ENCODE measurements around the gene TMEM179B.
"Not testable (repeated sequence)": the region's sequence is repeated elsewhere in the genome, so short reads cannot be mapped to it uniquely, and the experiment has no call there.

The TMEM179B gene, protein sequence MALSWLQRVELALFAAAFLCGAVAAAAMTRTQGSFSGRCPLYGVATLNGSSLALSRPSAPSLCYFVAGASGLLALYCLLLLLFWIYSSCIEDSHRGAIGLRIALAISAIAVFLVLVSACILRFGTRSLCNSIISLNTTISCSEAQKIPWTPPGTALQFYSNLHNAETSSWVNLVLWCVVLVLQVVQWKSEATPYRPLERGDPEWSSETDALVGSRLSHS

DNA sequence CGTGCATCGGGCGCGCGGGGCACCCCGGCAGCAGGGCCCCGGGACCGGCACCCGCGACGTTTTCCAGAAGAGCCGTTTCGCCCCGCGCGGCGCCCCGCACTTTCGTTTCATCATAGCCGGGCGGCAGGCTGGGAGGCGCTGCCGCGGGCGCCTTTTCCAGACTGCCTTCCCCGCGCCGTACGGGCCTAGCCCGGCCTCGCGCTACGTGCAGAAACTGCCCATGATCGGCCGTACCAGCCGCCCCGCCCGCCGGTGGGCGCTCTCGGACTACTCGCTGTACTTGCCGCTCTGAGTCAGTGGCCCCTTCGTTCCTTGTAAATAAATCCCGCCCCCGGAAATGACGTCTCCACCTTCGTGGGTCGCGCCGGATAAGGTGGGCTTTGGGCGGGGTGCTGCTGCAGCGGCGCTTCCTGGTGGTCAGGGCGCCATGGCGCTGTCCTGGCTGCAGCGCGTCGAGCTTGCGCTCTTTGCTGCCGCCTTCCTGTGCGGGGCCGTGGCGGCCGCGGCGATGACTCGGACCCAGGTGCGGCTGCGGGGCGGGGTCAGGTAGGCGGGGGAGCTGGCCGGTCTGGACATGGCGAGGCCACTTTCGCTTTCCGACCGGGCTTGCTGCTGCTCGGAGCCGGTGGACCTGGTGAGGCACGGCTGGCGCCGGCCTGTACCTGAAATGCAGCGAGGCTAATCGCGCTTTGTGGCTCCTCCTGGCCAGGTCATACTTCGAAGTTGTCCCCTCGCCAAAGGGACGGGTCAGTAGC is at the start of gene TMEM179B:
Gene TMEM179B (plus strand): TSS at position 398 of the 755 bp plus-strand sequence. CDS start 30 bp downstream, at position 428.
- H3K4me1 ChIP-seq (ENCODE audit: control insufficient read depth, insufficient read depth, low read length), result peaks cover 11% of the 10 kb centered on the region
- H3K27me3 ChIP-seq (ENCODE audit: control insufficient read depth, insufficient read depth, low read length), result no peaks in the 10 kb centered on the region
- peak within 1 kb of the TSS; percentile 100 for H3K4me3 ChIP-seq (ENCODE audit: low read length)
- peak within 1 kb of the TSS; percentile 99 for H3K9ac ChIP-seq (ENCODE audit: low read length)
- peak within 1 kb of the TSS; percentile 89 for H3K27ac ChIP-seq (ENCODE audit: low read depth, low read length)
- peaks cover 15% of the 10 kb centered on the region for H3K36me3 ChIP-seq (ENCODE audit: control insufficient read depth, insufficient read depth, low read length)

DNA sequence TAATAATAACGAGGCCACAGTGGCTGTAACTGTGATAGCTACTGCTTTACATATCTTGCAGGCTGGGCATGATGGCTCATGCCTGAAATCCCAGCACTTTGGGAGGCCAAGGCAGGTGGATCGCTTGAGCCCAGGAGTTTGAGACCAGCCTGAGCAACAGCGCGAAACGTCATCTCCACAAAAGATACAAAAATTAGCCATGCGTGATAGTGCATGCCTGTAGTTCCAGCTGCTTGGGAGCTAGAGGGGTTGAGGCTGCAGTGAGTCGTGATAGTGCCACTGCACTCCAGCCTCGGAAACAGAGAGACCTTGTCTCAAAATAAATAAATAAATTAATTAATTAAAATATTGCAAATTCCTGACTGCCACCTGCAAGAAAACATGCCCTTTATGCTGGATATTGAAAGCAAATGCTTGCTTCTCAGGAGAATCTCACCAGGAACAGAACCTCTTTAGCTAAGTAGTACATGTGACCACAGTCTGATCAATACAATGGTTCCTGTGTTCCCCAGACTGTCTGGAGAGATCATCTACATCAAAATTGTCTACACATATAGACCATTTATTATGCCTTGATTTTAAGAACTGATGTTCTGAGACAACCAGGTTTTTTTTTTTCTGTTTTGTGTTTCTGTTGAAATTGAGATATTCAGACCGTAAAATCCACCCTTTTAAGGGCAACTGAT is 39.6 kb upstream of the TMEM179B start:
- no peak overlapping the region for H3K4me3 ChIP-seq (ENCODE audit: low read length)
- H3K36me3 ChIP-seq (ENCODE audit: control insufficient read depth, insufficient read depth, low read length), result peaks cover 3% of the 10 kb centered on the region
- H3K27ac ChIP-seq (ENCODE audit: low read depth, low read length), result no peak overlapping the region
- H3K9ac ChIP-seq (ENCODE audit: low read length), result no peak overlapping the region
- no peaks in the 10 kb centered on the region for H3K4me1 ChIP-seq (ENCODE audit: control insufficient read depth, insufficient read depth, low read length)
- no peaks in the 10 kb centered on the region for H3K27me3 ChIP-seq (ENCODE audit: control insufficient read depth, insufficient read depth, low read length)

DNA sequence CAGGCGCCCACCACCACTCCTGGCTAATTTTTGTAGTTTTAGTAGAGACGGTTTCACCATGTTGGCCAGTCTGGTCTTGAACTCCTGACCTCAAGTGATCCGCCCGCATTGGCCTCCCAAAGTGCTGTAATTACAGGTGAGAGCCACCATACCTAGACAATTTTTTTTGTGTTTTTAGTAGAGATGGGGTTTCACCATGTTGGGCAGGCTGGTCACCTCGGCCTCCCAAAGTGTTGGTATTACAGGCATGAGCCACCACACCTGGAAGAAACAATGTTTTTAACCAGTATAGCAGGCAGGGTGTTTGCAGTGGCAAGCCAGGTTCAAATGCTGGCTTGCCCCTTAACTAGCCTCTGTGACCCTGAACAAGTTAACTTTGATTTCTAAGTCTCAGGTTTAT is 37.3 kb upstream of the TMEM179B start:
- H3K9ac ChIP-seq (ENCODE audit: low read length); H3K27me3 ChIP-seq (ENCODE audit: control insufficient read depth, insufficient read depth, low read length); H3K27ac ChIP-seq (ENCODE audit: low read depth, low read length); H3K4me3 ChIP-seq (ENCODE audit: low read length); H3K36me3 ChIP-seq (ENCODE audit: control insufficient read depth, insufficient read depth, low read length); H3K4me1 ChIP-seq (ENCODE audit: control insufficient read depth, insufficient read depth, low read length): not testable (repeated sequence)

DNA sequence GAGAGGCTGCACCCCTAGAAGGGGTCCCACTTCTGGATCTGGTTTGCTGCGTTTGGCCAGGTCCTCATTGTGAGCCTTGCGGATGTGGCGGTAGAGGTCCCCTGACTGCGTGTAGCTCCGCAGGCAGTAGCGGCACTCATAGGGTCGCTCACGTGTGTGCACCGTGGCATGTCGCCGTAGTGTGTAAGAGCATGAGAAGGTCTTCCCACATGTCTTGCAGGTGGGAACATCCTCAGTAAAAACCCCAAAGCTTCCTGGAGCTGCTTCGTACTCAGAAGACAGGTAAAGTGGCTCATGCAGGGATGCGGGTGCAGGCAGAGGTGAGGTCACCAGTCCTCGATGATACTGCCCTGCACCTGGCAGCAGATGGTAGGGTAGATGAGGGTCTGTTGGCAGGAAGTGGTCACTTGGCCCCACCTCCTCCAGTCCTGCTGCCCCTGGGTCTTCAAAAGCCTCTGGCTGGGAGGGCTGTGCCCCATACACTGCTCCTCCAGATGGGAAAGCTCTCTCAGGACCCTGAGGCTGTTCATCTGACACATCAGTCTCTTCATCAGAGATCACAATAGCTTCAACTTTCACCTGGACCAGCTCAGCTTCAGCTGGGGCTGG is 34.9 kb upstream of the TMEM179B start:
- H3K9ac ChIP-seq (ENCODE audit: low read length), result no peak overlapping the region
- peaks cover 8% of the 10 kb centered on the region for H3K4me1 ChIP-seq (ENCODE audit: control insufficient read depth, insufficient read depth, low read length)
- no peak overlapping the region for H3K4me3 ChIP-seq (ENCODE audit: low read length)
- H3K27ac ChIP-seq (ENCODE audit: low read depth, low read length), result no peak overlapping the region
- H3K27me3 ChIP-seq (ENCODE audit: control insufficient read depth, insufficient read depth, low read length), result no peaks in the 10 kb centered on the region
- H3K36me3 ChIP-seq (ENCODE audit: control insufficient read depth, insufficient read depth, low read length), result peaks cover 3% of the 10 kb centered on the region

DNA sequence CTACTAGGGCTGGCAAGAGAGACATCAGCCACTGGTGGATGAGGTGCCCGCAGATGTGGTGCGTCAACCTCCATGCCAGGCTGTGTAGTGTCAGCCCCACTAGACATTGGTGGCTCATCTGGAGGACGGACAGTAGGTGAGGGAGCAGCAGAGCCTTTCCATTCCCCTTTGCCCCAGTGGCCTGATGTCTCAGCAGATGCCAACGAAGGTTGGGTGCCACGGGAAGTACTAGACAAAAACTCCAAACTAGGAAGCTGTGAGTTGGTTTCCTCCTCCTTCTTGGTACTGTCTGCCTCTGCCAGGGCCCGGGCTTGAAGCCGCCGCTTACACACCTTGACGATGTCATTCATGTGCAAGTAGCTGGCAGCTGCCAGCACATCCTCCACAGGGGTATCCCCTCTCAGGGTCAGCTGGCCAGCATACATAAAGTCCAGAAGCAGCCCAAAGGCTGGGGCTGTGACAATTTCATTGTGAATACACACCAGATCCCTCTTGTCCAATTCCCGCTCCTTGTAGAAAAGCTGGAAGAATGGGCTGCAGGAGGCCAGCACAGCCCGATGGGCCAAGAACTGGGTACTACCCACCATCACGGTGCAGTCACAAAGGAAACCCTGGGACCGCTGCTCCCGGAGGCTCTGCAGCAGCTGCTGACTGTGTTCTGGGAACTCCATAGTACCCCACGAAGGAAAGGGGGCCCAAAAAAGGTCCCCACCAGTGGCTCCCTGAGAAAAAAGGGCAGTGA is 34.0 kb upstream of the TMEM179B start:
- Histone ChIP-seq H3K27ac (ENCODE audit: low read depth, low read length) (peak overlapping the region; percentile 95), H3K27me3 (ENCODE audit: control insufficient read depth, insufficient read depth, low read length) (no peaks in the 10 kb centered on the region), H3K4me1 (ENCODE audit: control insufficient read depth, insufficient read depth, low read length) (peaks cover 8% of the 10 kb centered on the region), H3K36me3 (ENCODE audit: control insufficient read depth, insufficient read depth, low read length) (peaks cover 3% of the 10 kb centered on the region), H3K4me3 (ENCODE audit: low read length) (peak overlapping the region; percentile 95), H3K9ac (ENCODE audit: low read length) (peak overlapping the region; percentile 73)

DNA sequence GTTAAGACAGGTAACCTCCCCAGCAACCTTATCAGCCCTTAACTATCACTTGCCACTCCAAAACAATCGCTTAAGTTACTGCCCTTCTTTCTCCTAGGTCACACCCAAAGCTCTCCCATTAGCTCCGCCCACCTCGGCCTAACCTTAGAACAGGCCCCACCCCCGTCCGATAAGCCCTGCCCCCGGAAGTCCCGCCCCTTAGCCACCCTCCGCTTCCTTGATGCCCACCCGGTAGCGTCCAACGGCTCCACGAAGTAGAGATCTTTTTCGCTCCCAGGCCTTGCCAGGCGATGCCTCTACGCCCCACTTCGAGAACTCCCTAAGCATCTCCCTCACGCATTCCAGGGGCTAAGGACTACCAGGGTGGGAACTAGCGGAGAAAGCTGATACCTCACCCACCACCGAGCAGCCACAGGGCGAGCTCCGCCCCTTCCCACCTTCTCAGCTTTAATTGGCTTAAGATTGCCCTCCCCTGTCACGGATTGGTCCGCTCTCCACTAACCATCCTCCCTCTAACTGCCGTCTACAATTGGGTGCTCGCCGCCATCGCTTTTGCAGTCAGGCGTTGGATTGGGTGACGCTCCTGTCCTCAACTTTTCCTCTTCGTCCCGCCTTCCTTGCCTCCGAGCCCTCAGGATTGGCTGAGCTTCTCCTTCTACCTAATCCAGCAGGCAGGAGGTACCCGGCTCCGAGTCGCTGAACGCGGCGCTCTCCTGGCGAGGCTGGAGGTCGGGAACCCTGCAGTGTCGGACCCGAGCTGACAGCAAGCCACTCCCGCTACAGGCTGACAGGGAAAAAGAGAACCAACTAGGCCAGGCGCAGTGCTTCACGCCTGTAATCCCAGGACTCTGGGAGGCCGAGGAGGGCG is 33.2 kb upstream of the TMEM179B start, which contains the start of gene ZBTB3:
Gene ZBTB3 (minus strand): TSS at position 425 of the 868 bp plus-strand sequence. CDS start 496 bp downstream, outside the sequence.
- no peaks in the 10 kb centered on the region for H3K27me3 ChIP-seq (ENCODE audit: control insufficient read depth, insufficient read depth, low read length)

DNA sequence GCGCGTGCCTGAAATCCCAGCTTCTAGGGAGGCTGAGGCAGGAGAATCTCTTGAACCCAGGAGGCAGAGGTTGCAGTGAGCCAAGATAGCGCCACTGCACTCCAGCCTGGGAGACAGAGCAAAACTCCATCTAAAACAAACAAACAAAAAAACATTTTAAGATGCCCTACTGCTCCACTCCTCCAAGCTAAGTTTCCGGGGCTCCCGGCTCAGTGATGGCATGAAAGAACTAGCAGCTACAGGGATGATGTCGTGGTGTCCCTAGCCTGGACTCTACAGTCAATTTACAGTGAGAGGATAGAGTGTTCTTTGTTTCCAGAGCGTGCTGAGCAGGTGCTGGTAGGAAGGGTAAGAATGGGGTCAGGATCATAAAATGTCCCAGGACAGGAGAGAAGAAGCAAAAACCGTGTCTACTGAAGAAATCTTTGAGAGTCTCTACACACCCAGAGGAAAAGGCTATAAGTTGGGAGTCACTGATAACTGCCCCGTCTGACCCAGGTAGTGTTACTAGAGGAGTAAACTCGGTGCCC is 32.1 kb upstream of the TMEM179B start:
- no peak overlapping the region for H3K4me3 ChIP-seq (ENCODE audit: low read length)
- peaks cover 8% of the 10 kb centered on the region for H3K4me1 ChIP-seq (ENCODE audit: control insufficient read depth, insufficient read depth, low read length)
- H3K27me3 ChIP-seq (ENCODE audit: control insufficient read depth, insufficient read depth, low read length), result no peaks in the 10 kb centered on the region
- H3K36me3 ChIP-seq (ENCODE audit: control insufficient read depth, insufficient read depth, low read length), result peaks cover 3% of the 10 kb centered on the region
- H3K27ac ChIP-seq (ENCODE audit: low read depth, low read length), result no peak overlapping the region
- no peak overlapping the region for H3K9ac ChIP-seq (ENCODE audit: low read length)

More for the DNA sequence above, 33.2 kb upstream of the TMEM179B start, which contains the start of gene ZBTB3:
- Histone ChIP-seq H3K9ac (ENCODE audit: low read length) (peak within 1 kb of the TSS; percentile 88), H3K27ac (ENCODE audit: low read depth, low read length) (peak within 1 kb of the TSS; percentile 95), H3K4me1 (ENCODE audit: control insufficient read depth, insufficient read depth, low read length) (peaks cover 8% of the 10 kb centered on the region), H3K36me3 (ENCODE audit: control insufficient read depth, insufficient read depth, low read length) (peaks cover 3% of the 10 kb centered on the region), H3K4me3 (ENCODE audit: low read length) (peak within 1 kb of the TSS; percentile 95)

DNA sequence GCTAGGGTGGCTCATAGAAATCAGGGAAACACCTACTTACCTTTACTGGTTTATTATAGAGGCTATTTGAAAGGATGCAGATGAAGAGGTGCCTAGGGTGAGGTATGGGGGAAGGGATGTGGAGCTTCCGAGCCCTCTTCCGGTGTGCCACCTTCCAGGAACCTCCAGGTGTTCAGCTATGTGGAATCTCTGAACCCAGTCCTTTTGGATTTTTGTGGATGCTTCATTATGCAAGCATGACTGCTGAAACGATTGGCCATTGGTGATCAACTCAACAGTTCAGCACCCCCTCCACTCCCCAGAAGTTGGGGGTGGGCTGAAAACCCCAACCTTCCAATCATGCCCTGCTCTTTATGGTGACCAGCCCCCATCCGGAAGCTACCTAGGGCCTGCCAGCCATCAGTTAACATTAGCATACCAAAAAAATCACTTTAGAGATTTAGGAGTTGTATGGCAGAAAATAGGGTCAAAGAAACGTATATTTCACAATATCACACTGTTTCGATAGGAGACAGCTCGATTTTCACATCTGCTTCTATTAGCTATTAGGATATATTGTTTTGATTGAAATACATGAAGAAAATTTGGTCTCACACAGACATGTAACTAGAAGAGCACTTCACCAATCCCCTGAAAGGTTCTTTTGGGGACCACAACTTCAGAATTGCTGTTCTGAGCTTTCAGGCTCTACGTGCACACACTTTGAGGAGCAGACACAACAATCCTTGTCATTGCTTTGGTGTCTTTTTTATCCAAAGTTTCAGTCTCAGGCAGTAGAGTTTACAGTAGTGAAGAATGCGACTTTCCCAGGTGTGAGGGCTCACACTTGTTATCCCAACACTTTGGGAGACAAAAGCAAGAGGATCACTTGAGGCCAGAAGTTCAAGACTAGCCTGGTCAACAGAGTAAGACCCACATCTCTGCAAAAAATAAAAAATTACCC is 29.1 kb upstream of the TMEM179B start:
- no peaks in the 10 kb centered on the region for H3K27me3 ChIP-seq (ENCODE audit: control insufficient read depth, insufficient read depth, low read length)
- peaks cover 12% of the 10 kb centered on the region for H3K4me1 ChIP-seq (ENCODE audit: control insufficient read depth, insufficient read depth, low read length)
- H3K9ac ChIP-seq (ENCODE audit: low read length), result no peak overlapping the region
- no peak overlapping the region for H3K4me3 ChIP-seq (ENCODE audit: low read length)
- H3K36me3 ChIP-seq (ENCODE audit: control insufficient read depth, insufficient read depth, low read length), result peaks cover 3% of the 10 kb centered on the region
- H3K27ac ChIP-seq (ENCODE audit: low read depth, low read length), result no peak overlapping the region

DNA sequence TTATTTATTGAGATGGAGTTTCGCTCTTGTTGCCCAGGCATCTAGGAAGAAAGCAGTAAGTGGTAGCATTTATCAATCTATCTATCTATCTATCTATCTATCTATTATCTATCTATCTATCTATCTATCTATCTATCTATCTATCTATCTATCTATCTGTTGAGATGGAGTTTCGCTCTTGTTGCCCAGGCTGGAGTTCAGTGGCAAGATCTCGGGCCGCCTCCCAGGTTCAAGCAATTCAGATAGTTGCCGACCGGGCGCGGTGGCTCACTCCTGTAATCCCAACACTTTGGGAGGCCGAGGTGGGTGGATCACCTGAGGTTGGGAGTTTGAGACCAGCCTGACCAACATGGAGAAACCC is 26.4 kb upstream of the TMEM179B start:
- not testable (repeated sequence) for H3K4me3 ChIP-seq (ENCODE audit: low read length); H3K4me1 ChIP-seq (ENCODE audit: control insufficient read depth, insufficient read depth, low read length); H3K27me3 ChIP-seq (ENCODE audit: control insufficient read depth, insufficient read depth, low read length); H3K36me3 ChIP-seq (ENCODE audit: control insufficient read depth, insufficient read depth, low read length); H3K9ac ChIP-seq (ENCODE audit: low read length); H3K27ac ChIP-seq (ENCODE audit: low read depth, low read length)

DNA sequence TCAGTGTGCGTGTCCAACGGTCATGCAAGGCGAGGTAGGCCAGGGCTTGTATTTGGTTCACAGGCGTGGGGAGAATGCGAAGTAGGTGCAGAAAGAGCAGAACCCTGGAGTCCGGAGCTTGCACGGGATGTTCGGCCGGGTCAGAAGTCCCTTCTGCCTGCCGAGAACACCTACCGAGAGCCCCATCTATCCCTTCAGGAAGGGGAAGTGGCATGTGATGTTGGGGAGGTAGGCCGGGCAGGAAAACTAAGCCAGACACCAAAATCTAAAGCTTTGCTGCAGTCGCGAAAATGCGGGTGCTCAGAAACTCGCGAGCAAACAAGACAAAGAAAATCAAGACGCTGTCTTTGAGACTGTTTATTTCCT is 16.4 kb upstream of the TMEM179B start:
- peak overlapping the region; percentile 42 for H3K9ac ChIP-seq (ENCODE audit: low read length)
- peaks cover 12% of the 10 kb centered on the region for H3K36me3 ChIP-seq (ENCODE audit: control insufficient read depth, insufficient read depth, low read length)
- peak overlapping the region; percentile 87 for H3K4me3 ChIP-seq (ENCODE audit: low read length)
- H3K27me3 ChIP-seq (ENCODE audit: control insufficient read depth, insufficient read depth, low read length), result no peaks in the 10 kb centered on the region
- peaks cover 18% of the 10 kb centered on the region for H3K4me1 ChIP-seq (ENCODE audit: control insufficient read depth, insufficient read depth, low read length)
- H3K27ac ChIP-seq (ENCODE audit: low read depth, low read length), result peak overlapping the region; percentile 96

All from rectal smooth muscle tissue (tissue), 1 donor.